22Rv1 (cell line): ENCODE measurements around the gene RAB24.

Experiments
- CTCF ChIP-seq: fragments of 450-650 bp; IDR thresholded peaks from 2 replicates; pipeline ENCODE4 v1.5.1; 2017; ENCODE audit warnings: mild to moderate bottlenecking
- ZFX ChIP-seq: fragments of 450-650 bp; IDR thresholded peaks from 2 replicates; pipeline ENCODE4 v1.6.1; 2017; ENCODE audit warnings: antibody characterized with exemption, borderline replicate concordance

GRCh38 chr5:177296581-177296980 is 6.9 kb downstream of the RAB24 start:
- TF ChIP-seq CTCF (no peak), ZFX (no peak)
